ENCODE measurements around the gene PIEZO1.
"Not testable (repeated sequence)": the region's sequence is repeated elsewhere in the genome, so short reads cannot be mapped to it uniquely, and the experiment has no call there.

Gene PIEZO1

DNA sequence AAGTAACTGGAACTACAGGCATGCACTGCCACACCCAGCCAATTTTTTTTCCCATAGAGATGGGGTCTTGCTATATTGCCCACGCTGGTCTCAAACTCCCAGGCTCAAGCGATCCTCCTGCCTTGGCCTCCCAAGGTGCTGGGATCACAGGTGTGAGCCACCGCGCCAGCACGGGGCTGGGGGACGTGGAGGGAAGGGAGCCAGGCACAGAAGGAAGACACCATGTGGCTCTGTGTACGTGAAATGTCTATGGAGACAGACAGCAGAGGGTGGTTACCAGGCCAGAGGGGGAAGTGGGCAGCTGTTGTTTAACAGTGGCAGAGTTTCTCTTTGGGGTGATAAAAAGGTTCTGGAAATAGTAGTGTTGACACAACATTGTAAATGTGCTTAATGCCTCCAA, 4.6 kb upstream of the PIEZO1 start:
- Mint-ChIP-seq H3K27ac (no peak overlapping the region), H3K4me3 (no peak overlapping the region), H3K4me1 (peaks cover 24% of the 10 kb centered on the region), H3K36me3 (ENCODE audit: low read depth) (no peaks in the 10 kb centered on the region), H3K27me3 (ENCODE audit: low read depth, poor library complexity) (peaks cover 52% of the 10 kb centered on the region), H3K9me3 (no peaks in the 10 kb centered on the region)
- no peak for DNase-seq
- TF ChIP-seq, protein P1, sequence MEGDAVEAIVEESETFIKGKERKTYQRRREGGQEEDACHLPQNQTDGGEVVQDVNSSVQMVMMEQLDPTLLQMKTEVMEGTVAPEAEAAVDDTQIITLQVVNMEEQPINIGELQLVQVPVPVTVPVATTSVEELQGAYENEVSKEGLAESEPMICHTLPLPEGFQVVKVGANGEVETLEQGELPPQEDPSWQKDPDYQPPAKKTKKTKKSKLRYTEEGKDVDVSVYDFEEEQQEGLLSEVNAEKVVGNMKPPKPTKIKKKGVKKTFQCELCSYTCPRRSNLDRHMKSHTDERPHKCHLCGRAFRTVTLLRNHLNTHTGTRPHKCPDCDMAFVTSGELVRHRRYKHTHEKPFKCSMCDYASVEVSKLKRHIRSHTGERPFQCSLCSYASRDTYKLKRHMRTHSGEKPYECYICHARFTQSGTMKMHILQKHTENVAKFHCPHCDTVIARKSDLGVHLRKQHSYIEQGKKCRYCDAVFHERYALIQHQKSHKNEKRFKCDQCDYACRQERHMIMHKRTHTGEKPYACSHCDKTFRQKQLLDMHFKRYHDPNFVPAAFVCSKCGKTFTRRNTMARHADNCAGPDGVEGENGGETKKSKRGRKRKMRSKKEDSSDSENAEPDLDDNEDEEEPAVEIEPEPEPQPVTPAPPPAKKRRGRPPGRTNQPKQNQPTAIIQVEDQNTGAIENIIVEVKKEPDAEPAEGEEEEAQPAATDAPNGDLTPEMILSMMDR (IDR thresholded peaks at IDR 0.05): no peak

DNA sequence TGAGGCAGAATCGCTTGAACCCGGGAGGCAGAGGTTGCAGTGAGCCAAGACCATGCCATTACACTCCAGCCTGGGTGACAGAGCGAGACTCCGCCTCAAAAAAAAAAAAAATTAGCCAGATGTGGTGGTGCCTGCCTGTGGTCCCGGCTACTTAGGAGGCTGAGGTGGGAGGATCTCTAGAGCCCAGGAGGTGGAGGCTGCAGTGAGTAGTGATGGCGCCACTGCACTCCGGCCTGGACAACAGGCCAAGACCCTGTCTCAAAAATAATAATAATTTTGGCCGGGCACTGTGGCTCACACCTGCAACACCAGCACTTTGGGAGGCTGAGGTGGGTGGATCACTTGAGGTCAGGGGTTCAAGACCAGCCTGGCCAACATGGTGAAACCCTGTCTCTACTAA, 3.7 kb upstream of the PIEZO1 start:
- H3K27ac Mint-ChIP-seq; DNase-seq; H3K36me3 Mint-ChIP-seq (ENCODE audit: low read depth); H3K4me3 Mint-ChIP-seq; H3K9me3 Mint-ChIP-seq: not testable (repeated sequence)
- Mint-ChIP-seq H3K27me3 (ENCODE audit: low read depth, poor library complexity) (peaks cover 52% of the 10 kb centered on the region), H3K4me1 (peaks cover 22% of the 10 kb centered on the region)

DNA sequence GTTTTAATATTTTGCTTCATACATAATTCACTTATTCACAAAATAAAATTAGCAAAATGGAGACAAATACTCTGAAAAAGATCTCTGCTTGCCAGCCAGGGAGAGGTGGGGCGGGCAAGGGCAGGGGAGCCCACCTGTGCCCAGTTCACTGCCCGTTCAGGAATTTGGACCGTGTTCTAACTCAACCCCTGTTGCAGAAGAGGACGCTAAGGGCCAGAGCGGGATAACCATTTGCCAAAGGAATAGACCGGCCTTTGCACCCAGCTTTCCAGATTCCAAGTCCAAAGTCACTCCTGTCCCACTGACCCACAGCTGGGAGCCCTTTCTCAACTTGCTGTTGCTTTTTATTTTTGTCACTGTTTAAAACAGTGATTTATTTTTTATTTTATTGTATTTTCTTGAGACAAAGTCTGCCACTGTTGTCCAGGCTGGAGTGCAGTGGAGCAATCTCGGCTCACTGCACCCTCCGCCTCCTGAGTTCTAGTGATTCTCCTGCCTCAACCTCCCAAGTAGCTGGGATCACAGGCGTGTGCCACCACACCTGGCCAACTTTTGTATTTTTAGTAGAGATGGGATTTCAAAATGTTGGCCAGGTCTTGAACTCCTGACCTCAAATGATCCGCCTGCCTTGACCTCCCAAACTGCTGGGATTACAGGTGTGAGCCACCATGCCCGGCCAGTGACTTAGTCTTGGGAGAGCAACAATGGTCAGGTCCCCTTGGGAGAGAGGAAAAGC, 2.7 kb upstream of the PIEZO1 start:
- Mint-ChIP-seq H3K27me3 (ENCODE audit: low read depth, poor library complexity) (peaks cover 61% of the 10 kb centered on the region), H3K4me1 (peaks cover 23% of the 10 kb centered on the region), H3K27ac (no peak overlapping the region), H3K4me3 (no peak overlapping the region), H3K9me3 (no peaks in the 10 kb centered on the region), H3K36me3 (ENCODE audit: low read depth) (no peaks in the 10 kb centered on the region)
- no peak for DNase-seq
- TF ChIP-seq, protein P1 (IDR thresholded peaks at IDR 0.05): no peak

DNA sequence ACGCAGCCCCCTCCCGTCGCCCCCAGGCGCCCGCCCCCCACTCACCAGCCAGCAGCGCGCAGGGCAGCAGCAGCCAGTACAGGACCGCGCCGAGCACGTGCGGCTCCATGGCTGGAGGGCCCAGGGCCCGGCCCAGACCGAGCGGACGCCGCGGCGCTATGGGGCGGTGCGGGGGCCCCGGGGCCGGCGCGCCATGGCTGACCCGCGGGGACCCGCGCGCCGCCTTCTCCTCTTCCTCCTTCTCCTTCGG, 239 bp downstream of the PIEZO1 start:
- H3K27me3 Mint-ChIP-seq (ENCODE audit: low read depth, poor library complexity): peaks cover 75% of the 10 kb centered on the region
- no peak overlapping the region for H3K4me3 Mint-ChIP-seq

DNA sequence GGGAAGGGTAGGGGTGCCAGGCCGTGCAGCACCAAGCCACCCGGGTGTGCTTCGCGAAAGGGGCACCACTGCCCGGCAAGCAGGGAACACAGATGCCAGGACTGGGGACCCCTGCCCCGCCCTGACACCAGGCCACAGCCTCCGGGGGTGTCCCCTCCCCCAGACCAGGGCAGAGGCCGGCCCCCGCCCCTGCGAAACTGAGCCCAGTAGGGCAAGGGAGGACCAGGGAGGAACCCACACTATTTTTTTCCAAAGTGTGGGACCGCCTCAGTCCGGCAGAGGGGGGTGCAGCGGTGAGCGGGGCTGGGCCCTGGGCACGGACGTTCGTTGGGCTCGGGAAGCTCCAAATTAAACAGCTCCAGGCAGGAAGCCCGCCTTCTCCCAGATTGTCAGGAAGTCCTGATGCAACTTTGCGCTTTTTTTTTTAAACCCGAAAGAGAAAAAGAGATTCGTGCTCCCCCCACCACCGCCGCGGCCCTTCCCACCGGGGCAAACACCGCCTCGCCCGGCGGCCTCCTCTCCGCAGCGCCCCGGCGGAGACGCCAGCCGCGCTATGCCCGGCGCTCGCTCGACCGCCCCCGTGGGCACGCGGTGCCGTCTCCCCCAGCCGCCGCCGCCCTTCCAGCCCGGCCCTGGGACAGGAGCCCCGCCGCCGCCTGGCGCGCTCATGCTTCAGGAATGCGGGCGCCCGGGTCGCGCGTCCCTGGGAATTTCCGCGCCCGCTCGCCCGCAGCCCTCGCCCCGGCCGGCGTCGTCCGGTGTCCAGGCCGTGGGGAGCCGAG, 755 bp downstream of the PIEZO1 start:
- no peaks in the 10 kb centered on the region for H3K9me3 Mint-ChIP-seq
- no peaks in the 10 kb centered on the region for H3K36me3 Mint-ChIP-seq (ENCODE audit: low read depth)
- DNase-seq: peak; percentile 79
- H3K4me1 Mint-ChIP-seq: peaks cover 22% of the 10 kb centered on the region
- peak overlapping the region; percentile 76 for H3K4me3 Mint-ChIP-seq
- H3K27me3 Mint-ChIP-seq (ENCODE audit: low read depth, poor library complexity): peaks cover 70% of the 10 kb centered on the region
- TF ChIP-seq, protein P1 (IDR thresholded peaks at IDR 0.05): no peak
- no peak overlapping the region for H3K27ac Mint-ChIP-seq

More for the DNA sequence above, 239 bp downstream of the PIEZO1 start:
- TF ChIP-seq, protein P1 (IDR thresholded peaks at IDR 0.05): no peak
- no peak for DNase-seq
- H3K27ac Mint-ChIP-seq: no peak overlapping the region
- H3K9me3 Mint-ChIP-seq: no peaks in the 10 kb centered on the region
- no peaks in the 10 kb centered on the region for H3K36me3 Mint-ChIP-seq (ENCODE audit: low read depth)
- H3K4me1 Mint-ChIP-seq: peaks cover 17% of the 10 kb centered on the region

DNA sequence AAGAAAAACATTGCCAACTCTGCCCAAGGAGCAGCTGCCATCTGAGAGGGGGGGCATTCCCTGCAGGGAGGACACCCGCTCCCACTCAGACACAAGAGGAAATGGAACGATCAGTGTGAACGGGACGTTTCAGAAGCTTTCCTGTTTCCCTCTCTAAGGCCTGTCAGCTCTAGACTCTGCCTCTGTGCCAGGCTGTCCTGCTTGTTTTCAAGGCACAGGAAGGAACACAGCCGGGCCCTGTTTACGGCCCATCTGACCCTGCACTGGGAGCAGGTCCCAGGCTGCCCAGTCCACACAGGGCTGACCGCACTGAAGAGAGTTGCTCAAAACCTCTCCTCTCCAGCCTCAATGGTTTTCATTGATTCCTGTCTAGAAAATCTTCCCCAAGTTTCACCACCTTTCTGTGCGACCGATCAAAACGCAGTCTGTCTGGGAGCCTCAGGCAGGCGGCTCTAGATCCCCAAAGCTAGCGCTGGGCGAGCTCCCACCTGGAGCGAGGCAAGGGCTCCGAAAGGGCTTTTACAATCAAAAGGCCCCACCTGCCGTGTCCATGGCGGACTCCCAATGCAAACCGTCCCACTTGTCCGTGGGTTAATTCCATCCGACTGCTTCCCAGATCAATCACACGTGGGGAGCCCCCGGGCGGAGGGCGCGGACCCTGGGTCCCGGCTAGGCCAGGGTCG, 1.5 kb downstream of the PIEZO1 start:
- Mint-ChIP-seq H3K27me3 (ENCODE audit: low read depth, poor library complexity) (peaks cover 67% of the 10 kb centered on the region), H3K4me3 (peak overlapping the region; percentile 21), H3K36me3 (ENCODE audit: low read depth) (no peaks in the 10 kb centered on the region), H3K4me1 (peaks cover 29% of the 10 kb centered on the region), H3K9me3 (no peaks in the 10 kb centered on the region), H3K27ac (no peak overlapping the region)
- TF ChIP-seq, protein P1 (IDR thresholded peaks at IDR 0.05): no peak
- peak; percentile 5 for DNase-seq
